Measurements from ENCODE around the gene FRMPD2.

The FRMPD2 gene

DNA sequence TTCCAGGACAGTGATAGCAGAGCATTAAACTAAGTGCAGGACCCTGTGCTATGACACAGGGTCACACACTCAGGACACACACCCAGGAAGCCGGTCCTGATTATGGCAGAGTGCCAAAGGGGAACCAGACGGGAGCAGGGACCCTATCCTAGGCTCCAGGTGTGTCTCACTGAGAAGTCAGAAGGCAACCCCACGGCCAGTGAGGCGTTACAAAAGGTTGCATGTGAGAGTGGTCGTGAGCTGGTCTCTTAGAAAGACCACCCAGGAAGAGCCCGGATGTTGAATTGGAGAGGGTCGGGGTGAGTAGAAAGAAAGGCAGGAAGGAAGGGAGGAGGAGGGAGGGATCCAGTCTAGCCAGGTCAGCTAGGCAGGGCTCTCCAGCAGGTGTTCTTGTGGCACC, 31.0 kb downstream of the FRMPD2 start:
- H3K9me3 ChIP-seq (ENCODE audit: insufficient read depth, low read length), result no peaks in the 10 kb centered on the region
- H3K36me3 ChIP-seq (ENCODE audit: insufficient read depth, insufficient read length, low read length), result no peaks in the 10 kb centered on the region
- TF ChIP-seq ZNF274 (IDR thresholded peaks at IDR 0.05; ENCODE audit: low read depth, low read length), result no peak
- TF ChIP-seq YY1 (IDR thresholded peaks at IDR 0.05; ENCODE audit: insufficient read depth, insufficient read length), result no peak
- no peak for TF ChIP-seq SUZ12 (IDR thresholded peaks at IDR 0.05; ENCODE audit: extremely low read depth, insufficient read depth, insufficient read length)
- no peaks in the 10 kb centered on the region for H3K27me3 ChIP-seq (ENCODE audit: insufficient read depth, insufficient read length)
- no peak for DNase-seq (ENCODE audit: low read depth, low spot score)
- no peak overlapping the region for H3K9ac ChIP-seq (ENCODE audit: insufficient read length, low read depth)
- no peak overlapping the region for H3K4me3 ChIP-seq (ENCODE audit: insufficient read length, low read depth)
- H3K4me1 ChIP-seq (ENCODE audit: insufficient read depth, insufficient read length), result no peaks in the 10 kb centered on the region

- Histone ChIP-seq H3K27me3 (ENCODE audit: insufficient read depth, insufficient read length) (no peaks in the 10 kb centered on the region), H3K4me3 (ENCODE audit: insufficient read length, low read depth) (no peak overlapping the region), H3K36me3 (ENCODE audit: insufficient read depth, insufficient read length, low read length) (no peaks in the 10 kb centered on the region), H3K9me3 (ENCODE audit: insufficient read depth, low read length) (no peaks in the 10 kb centered on the region), H3K9ac (ENCODE audit: insufficient read length, low read depth) (no peak overlapping the region), H3K4me1 (ENCODE audit: insufficient read depth, insufficient read length) (no peaks in the 10 kb centered on the region)
- no peak for DNase-seq (ENCODE audit: low read depth, low spot score)
- TF ChIP-seq SUZ12 (IDR thresholded peaks at IDR 0.05; ENCODE audit: extremely low read depth, insufficient read depth, insufficient read length), result no peak
- no peak for TF ChIP-seq YY1 (IDR thresholded peaks at IDR 0.05; ENCODE audit: insufficient read depth, insufficient read length)
- TF ChIP-seq ZNF274 (IDR thresholded peaks at IDR 0.05; ENCODE audit: low read depth, low read length), result no peak
Measured at GRCh38 chr10:48242171-48242904, 32.2 kb downstream of the FRMPD2 start.

GRCh38 chr10:48241332-48241731, 33.2 kb downstream of the FRMPD2 start:
- Histone ChIP-seq H3K36me3 (ENCODE audit: insufficient read depth, insufficient read length, low read length) (no peaks in the 10 kb centered on the region), H3K9ac (ENCODE audit: insufficient read length, low read depth) (no peak overlapping the region), H3K9me3 (ENCODE audit: insufficient read depth, low read length) (no peaks in the 10 kb centered on the region), H3K4me3 (ENCODE audit: insufficient read length, low read depth) (no peak overlapping the region), H3K27me3 (ENCODE audit: insufficient read depth, insufficient read length) (no peaks in the 10 kb centered on the region), H3K4me1 (ENCODE audit: insufficient read depth, insufficient read length) (no peaks in the 10 kb centered on the region)
- DNase-seq (ENCODE audit: low read depth, low spot score), result no peak
- no peak for TF ChIP-seq SUZ12 (IDR thresholded peaks at IDR 0.05; ENCODE audit: extremely low read depth, insufficient read depth, insufficient read length)
- TF ChIP-seq ZNF274 (IDR thresholded peaks at IDR 0.05; ENCODE audit: low read depth, low read length), result no peak
- no peak for TF ChIP-seq YY1 (IDR thresholded peaks at IDR 0.05; ENCODE audit: insufficient read depth, insufficient read length)

DNA sequence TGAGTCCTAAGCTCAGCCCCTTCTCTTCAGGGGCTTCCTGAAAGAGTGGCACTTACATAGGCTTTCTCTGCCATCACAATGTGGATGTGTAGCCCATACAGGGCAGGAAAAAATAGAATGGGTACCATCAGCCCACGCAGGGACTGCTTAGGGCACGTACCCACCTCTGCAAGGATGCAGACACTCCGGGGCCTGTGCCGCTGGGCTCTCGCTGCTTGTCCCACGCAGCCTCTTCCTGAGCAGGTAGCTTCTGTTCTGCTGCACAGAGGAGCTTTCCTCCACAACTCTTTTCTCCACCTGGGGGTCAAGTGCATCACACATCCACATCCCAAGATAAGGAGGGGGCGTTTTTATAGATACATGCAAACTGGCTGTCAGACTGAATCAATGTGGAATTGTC, 34.3 kb downstream of the FRMPD2 start:
- Histone ChIP-seq H3K4me3 (ENCODE audit: insufficient read length, low read depth) (no peak overlapping the region), H3K4me1 (ENCODE audit: insufficient read depth, insufficient read length) (no peaks in the 10 kb centered on the region), H3K36me3 (ENCODE audit: insufficient read depth, insufficient read length, low read length) (no peaks in the 10 kb centered on the region), H3K27me3 (ENCODE audit: insufficient read depth, insufficient read length) (no peaks in the 10 kb centered on the region), H3K9me3 (ENCODE audit: insufficient read depth, low read length) (no peaks in the 10 kb centered on the region), H3K9ac (ENCODE audit: insufficient read length, low read depth) (no peak overlapping the region)
- DNase-seq (ENCODE audit: low read depth, low spot score), result no peak
- no peak for TF ChIP-seq SUZ12 (IDR thresholded peaks at IDR 0.05; ENCODE audit: extremely low read depth, insufficient read depth, insufficient read length)

DNA sequence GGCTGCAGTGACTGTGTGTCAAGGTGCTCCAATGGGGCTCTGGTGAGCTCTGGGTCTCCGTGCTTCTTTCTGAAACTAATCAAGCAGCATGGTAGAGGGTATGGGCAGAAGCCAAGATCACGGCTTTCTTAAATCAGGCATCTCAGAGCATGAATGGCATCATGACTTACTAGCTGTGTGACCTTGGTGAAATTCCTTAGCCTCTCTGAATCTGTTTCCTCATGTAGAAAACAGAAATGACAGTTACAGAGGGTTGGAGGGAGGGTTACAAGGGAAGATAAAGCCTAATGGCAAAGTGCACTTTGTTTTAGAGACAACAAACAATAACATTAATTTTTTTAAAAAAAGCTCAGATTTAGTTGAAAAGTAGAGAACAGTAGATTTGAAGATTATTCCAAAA, 34.9 kb downstream of the FRMPD2 start:
- no peaks in the 10 kb centered on the region for H3K27me3 ChIP-seq (ENCODE audit: insufficient read depth, insufficient read length)
- no peaks in the 10 kb centered on the region for H3K4me1 ChIP-seq (ENCODE audit: insufficient read depth, insufficient read length)
- H3K9ac ChIP-seq (ENCODE audit: insufficient read length, low read depth), result no peak overlapping the region
- no peak for TF ChIP-seq YY1 (IDR thresholded peaks at IDR 0.05; ENCODE audit: insufficient read depth, insufficient read length)
- no peak for TF ChIP-seq SUZ12 (IDR thresholded peaks at IDR 0.05; ENCODE audit: extremely low read depth, insufficient read depth, insufficient read length)
- no peak for TF ChIP-seq ZNF274 (IDR thresholded peaks at IDR 0.05; ENCODE audit: low read depth, low read length)
- H3K4me3 ChIP-seq (ENCODE audit: insufficient read length, low read depth), result no peak overlapping the region
- no peak for DNase-seq (ENCODE audit: low read depth, low spot score)
- no peaks in the 10 kb centered on the region for H3K36me3 ChIP-seq (ENCODE audit: insufficient read depth, insufficient read length, low read length)
- no peaks in the 10 kb centered on the region for H3K9me3 ChIP-seq (ENCODE audit: insufficient read depth, low read length)

DNA sequence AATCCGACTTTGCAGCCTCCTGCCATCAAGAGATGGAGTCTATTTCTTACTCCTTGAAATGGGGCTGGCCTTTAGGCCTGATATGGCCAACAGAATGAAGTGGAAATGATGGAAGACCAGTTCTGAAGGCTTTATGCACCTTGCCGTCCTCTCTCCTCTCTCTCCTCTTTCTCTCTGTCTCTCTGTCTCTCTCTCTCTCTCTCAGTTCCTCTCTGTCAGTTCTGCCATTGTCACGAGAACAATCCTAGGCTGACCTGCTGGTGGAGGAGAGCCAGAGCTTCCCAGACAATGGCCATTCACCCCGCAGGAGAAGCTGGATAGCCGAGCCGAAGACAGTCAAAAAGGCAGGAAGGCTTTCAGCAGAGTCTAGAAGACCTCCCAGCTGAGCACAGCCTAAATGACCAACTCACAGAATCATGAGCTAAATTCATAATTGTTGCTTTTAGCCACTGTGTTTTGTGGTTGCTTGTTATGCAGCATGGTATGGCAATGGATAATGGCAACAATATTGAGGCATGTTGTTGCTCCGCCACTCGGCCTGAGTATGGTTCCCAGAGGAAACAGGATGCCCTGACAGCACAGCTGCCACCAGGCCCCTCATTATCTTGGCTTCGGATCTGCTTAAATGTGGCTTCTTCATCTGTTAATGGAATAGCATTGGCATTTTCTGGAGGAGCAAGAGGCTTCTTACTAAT, 35.5 kb downstream of the FRMPD2 start:
- H3K27me3 ChIP-seq (ENCODE audit: insufficient read depth, insufficient read length), result no peaks in the 10 kb centered on the region
- DNase-seq (ENCODE audit: low read depth, low spot score), result no peak
- H3K9ac ChIP-seq (ENCODE audit: insufficient read length, low read depth), result no peak overlapping the region
- H3K9me3 ChIP-seq (ENCODE audit: insufficient read depth, low read length), result no peaks in the 10 kb centered on the region
- TF ChIP-seq ZNF274 (IDR thresholded peaks at IDR 0.05; ENCODE audit: low read depth, low read length), result no peak
- no peak for TF ChIP-seq YY1 (IDR thresholded peaks at IDR 0.05; ENCODE audit: insufficient read depth, insufficient read length)
- TF ChIP-seq SUZ12 (IDR thresholded peaks at IDR 0.05; ENCODE audit: extremely low read depth, insufficient read depth, insufficient read length), result no peak
- H3K4me1 ChIP-seq (ENCODE audit: insufficient read depth, insufficient read length), result no peaks in the 10 kb centered on the region
- no peaks in the 10 kb centered on the region for H3K36me3 ChIP-seq (ENCODE audit: insufficient read depth, insufficient read length, low read length)
- H3K4me3 ChIP-seq (ENCODE audit: insufficient read length, low read depth), result no peak overlapping the region
